Mesenchymal stem cell (in vitro differentiated cells and primary cell): Measurements from ENCODE around the gene ANKRD6.

Experiments
- DNase-seq: peaks from one replicate; pipeline ENCODE4 v3.0.0-alpha.2; 2013
- H2AFZ ChIP-seq: one replicate; pipeline ENCODE4 v1.6.1; 2013; ENCODE audit warnings: low read depth, mild to moderate bottlenecking, control low read depth, inconsistent platforms, low read length, moderate library complexity
- H2AK5ac ChIP-seq: 2 replicates; pipeline ENCODE4 v1.6.1; 2013; ENCODE audit warnings: low read length, moderate library complexity, mild to moderate bottlenecking, inconsistent platforms; ENCODE audit not compliant: severe bottlenecking
- H2BK120ac ChIP-seq: one replicate; pipeline ENCODE4 v1.6.1; 2013; ENCODE audit warnings: low read depth, mild to moderate bottlenecking, inconsistent platforms, low read length, moderate library complexity
- H2BK12ac ChIP-seq, 2 experiments: one replicate each; pipeline ENCODE4 v1.6.1; 2013; ENCODE audit warnings: inconsistent platforms in 2 of 2, low read length in 2 of 2, mild to moderate bottlenecking in 2 of 2, moderate library complexity in 2 of 2, control low read depth in 1 of 2
- H2BK15ac ChIP-seq: one replicate; pipeline ENCODE4 v1.6.1; 2013; ENCODE audit warnings: mild to moderate bottlenecking, low read depth, inconsistent platforms; ENCODE audit not compliant: poor library complexity, severe bottlenecking
- H2BK5ac ChIP-seq: 2 replicates; pipeline ENCODE4 v1.6.1; 2013; ENCODE audit warnings: low read depth, mild to moderate bottlenecking, low read length, control low read depth, inconsistent platforms; ENCODE audit not compliant: poor library complexity, severe bottlenecking
- H3K14ac ChIP-seq, 2 experiments: one replicate each; pipeline ENCODE4 v1.6.1; 2013; ENCODE audit warnings: inconsistent platforms in 2 of 2, low read length in 2 of 2, control low read depth in 1 of 2, mild to moderate bottlenecking in 1 of 2, moderate library complexity in 1 of 2
- H3K18ac ChIP-seq, 2 experiments: one replicate each; pipeline ENCODE4 v1.6.1; 2013; ENCODE audit warnings: inconsistent platforms in 2 of 2, low read length in 2 of 2, control low read depth in 1 of 2, low read depth in 1 of 2, mild to moderate bottlenecking in 1 of 2
- H3K23ac ChIP-seq, 2 experiments: one replicate each; pipeline ENCODE4 v1.6.1; 2013; ENCODE audit warnings: inconsistent platforms in 2 of 2, low read length in 2 of 2, mild to moderate bottlenecking in 2 of 2, moderate library complexity in 2 of 2, control low read depth in 1 of 2
- H3K27ac ChIP-seq: 2 replicates; pipeline ENCODE4 v1.5.1; 2013; ENCODE audit warnings: mild to moderate bottlenecking, moderate library complexity, low read length, control low read depth, inconsistent platforms; ENCODE audit not compliant: poor library complexity, severe bottlenecking
- H3K27me3 ChIP-seq, 2 experiments: 2 replicates each; pipeline versions ENCODE4 v1.6.1 to v1.7.0; 2013; ENCODE audit warnings: low read length in 2 of 2, mild to moderate bottlenecking in 2 of 2, moderate library complexity in 2 of 2, control low read depth in 1 of 2, inconsistent platforms in 1 of 2; ENCODE audit not compliant: control insufficient read depth in 1 of 2, insufficient read depth in 1 of 2
- H3K36me3 ChIP-seq, 2 experiments: 2 replicates each; pipeline versions ENCODE4 v1.6.1 to v1.7.0; 2013; ENCODE audit warnings: low read length in 2 of 2, control low read depth in 1 of 2, inconsistent platforms in 1 of 2, low read depth in 1 of 2, mild to moderate bottlenecking in 1 of 2; ENCODE audit not compliant: insufficient read depth in 2 of 2, control insufficient read depth in 1 of 2
- H3K4ac ChIP-seq, 2 experiments: one replicate each; pipeline ENCODE4 v1.6.1; 2013; ENCODE audit warnings: inconsistent platforms in 2 of 2, low read length in 2 of 2, mild to moderate bottlenecking in 2 of 2, moderate library complexity in 2 of 2, control low read depth in 1 of 2, low read depth in 1 of 2
- H3K4me1 ChIP-seq: 2 replicates; pipeline ENCODE4 v1.6.1; 2013; ENCODE audit warnings: low read depth, low read length, control low read depth; ENCODE audit not compliant: control insufficient read depth, insufficient read depth
- H3K4me2 ChIP-seq: 2 replicates; pipeline ENCODE4 v1.6.1; 2013; ENCODE audit warnings: low read length, mild to moderate bottlenecking, inconsistent platforms; ENCODE audit not compliant: poor library complexity, severe bottlenecking
- H3K4me3 ChIP-seq, 2 experiments: 2 replicates each; pipeline versions ENCODE4 v1.5.1 to v1.7.0; 2013; ENCODE audit warnings: low read length in 2 of 2, mild to moderate bottlenecking in 2 of 2, control low read depth in 1 of 2, low read depth in 1 of 2; ENCODE audit not compliant: insufficient read depth in 1 of 2
- H3K79me1 ChIP-seq: replicated peaks from 2 replicates; pipeline ENCODE4 v1.6.1; 2013; ENCODE audit warnings: mild to moderate bottlenecking, control low read depth, low read length, inconsistent platforms; ENCODE audit not compliant: poor library complexity, severe bottlenecking
- H3K9ac ChIP-seq: 2 replicates; pipeline ENCODE4 v1.7.0; 2013; ENCODE audit warnings: mild to moderate bottlenecking, low read length, moderate library complexity
- H3K9me3 ChIP-seq: 2 replicates; pipeline ENCODE4 v1.7.0; 2013; ENCODE audit warnings: mild to moderate bottlenecking, low read length; ENCODE audit not compliant: control insufficient read depth
- H4K8ac ChIP-seq: one replicate; pipeline ENCODE4 v1.6.1; 2013; ENCODE audit warnings: inconsistent platforms, mild to moderate bottlenecking, low read length, moderate library complexity
- H4K91ac ChIP-seq: one replicate; pipeline ENCODE4 v1.6.1; 2013; ENCODE audit warnings: mild to moderate bottlenecking, low read length, inconsistent platforms
- WGBS: methylation state at CpG from one replicate; pipeline ENCODE4 v1.1.7; 2013; ENCODE audit warnings: mixed read lengths; 5-methylcytosine and 5-hydroxymethylcytosine counted together

ANKRD6 gene

GRCh38 chr6:89462503-89462902 lies 29.6 kb downstream of the ANKRD6 start:
- no peak overlapping the region for H4K8ac ChIP-seq
- no peak for DNase-seq
- H4K91ac ChIP-seq: no peak overlapping the region
- no peak overlapping the region for H3K14ac ChIP-seq
- H3K9ac ChIP-seq: no peak overlapping the region
- no peak overlapping the region for H3K4me2 ChIP-seq
- H3K27me3 ChIP-seq: no peaks in the 10 kb centered on the region
- no peaks in the 10 kb centered on the region for H3K79me1 ChIP-seq
- no peak overlapping the region for H2AK5ac ChIP-seq
- no peak overlapping the region for H3K4ac ChIP-seq
- H2BK15ac ChIP-seq: no peak overlapping the region
- H2BK5ac ChIP-seq: no peak overlapping the region
- H3K27ac ChIP-seq: no peak overlapping the region
- H3K23ac ChIP-seq: no peak overlapping the region
- H3K36me3 ChIP-seq: no peaks in the 10 kb centered on the region
- H3K18ac ChIP-seq: no peak overlapping the region
- no peak overlapping the region for H2BK120ac ChIP-seq
- H2BK12ac ChIP-seq: no peak overlapping the region
- no peak overlapping the region for H2AFZ ChIP-seq
- H3K9me3 ChIP-seq: no peaks in the 10 kb centered on the region
- no peak overlapping the region for H3K4me3 ChIP-seq
- WGBS: no CpG with 5 or more reads among the region's 2 CpGs
- no peaks in the 10 kb centered on the region for H3K4me1 ChIP-seq

GRCh38 chr6:89464295-89464694 lies 31.3 kb downstream of the ANKRD6 start:
- H3K23ac ChIP-seq: no peak overlapping the region
- no peaks in the 10 kb centered on the region for H3K9me3 ChIP-seq
- H3K14ac ChIP-seq: no peak overlapping the region
- no peak for DNase-seq
- H3K79me1 ChIP-seq: no peaks in the 10 kb centered on the region
- no peak overlapping the region for H2BK120ac ChIP-seq
- no peak overlapping the region for H2BK15ac ChIP-seq
- no peak overlapping the region for H2BK5ac ChIP-seq
- H3K36me3 ChIP-seq: no peaks in the 10 kb centered on the region
- peaks cover 0 to 2% of the 10 kb centered on the region in 2 experiments for H3K27me3 ChIP-seq
- H4K8ac ChIP-seq: no peak overlapping the region
- no peak overlapping the region for H3K4me2 ChIP-seq
- H3K9ac ChIP-seq: no peak overlapping the region
- no peak overlapping the region for H2BK12ac ChIP-seq
- H4K91ac ChIP-seq: no peak overlapping the region
- H3K4me3 ChIP-seq: no peak overlapping the region
- H2AK5ac ChIP-seq: no peak overlapping the region
- H2AFZ ChIP-seq: no peak overlapping the region
- no peak overlapping the region for H3K27ac ChIP-seq
- H3K18ac ChIP-seq: no peak overlapping the region
- H3K4ac ChIP-seq: no peak overlapping the region
- no peaks in the 10 kb centered on the region for H3K4me1 ChIP-seq
- 88% methylated on average over 2 of the region's 2 CpGs for WGBS

GRCh38 chr6:89467437-89467836 lies 34.5 kb downstream of the ANKRD6 start:
- Histone ChIP-seq H2BK15ac (no peak overlapping the region), H3K23ac (no peak overlapping the region), H2AFZ (no peak overlapping the region), H3K4me3 (no peak overlapping the region), H4K91ac (no peak overlapping the region), H3K36me3 (no peaks in the 10 kb centered on the region), H3K4ac (no peak overlapping the region), H2BK120ac (no peak overlapping the region), H2AK5ac (no peak overlapping the region), H2BK5ac (no peak overlapping the region), H2BK12ac (no peak overlapping the region), H3K27ac (no peak overlapping the region), H3K27me3 (peaks cover 0 to 6% of the 10 kb centered on the region in 2 experiments), H3K79me1 (no peaks in the 10 kb centered on the region), H3K14ac (no peak overlapping the region), H3K9me3 (no peaks in the 10 kb centered on the region), H3K9ac (no peak overlapping the region), H4K8ac (no peak overlapping the region), H3K4me1 (no peaks in the 10 kb centered on the region), H3K4me2 (no peak overlapping the region), H3K18ac (no peak overlapping the region)
- WGBS: no CpG with 5 or more reads among the region's 1 CpG
- DNase-seq: no peak

GRCh38 chr6:89468998-89469397 lies 36.0 kb downstream of the ANKRD6 start:
- Histone ChIP-seq H3K79me1 (no peaks in the 10 kb centered on the region), H3K4me1 (no peaks in the 10 kb centered on the region), H4K8ac (no peak overlapping the region), H2BK120ac (no peak overlapping the region), H3K4ac (no peak overlapping the region), H3K27ac (no peak overlapping the region), H3K36me3 (no peaks in the 10 kb centered on the region), H3K4me3 (no peak overlapping the region), H2AFZ (no peak overlapping the region), H3K4me2 (no peak overlapping the region), H4K91ac (no peak overlapping the region), H3K9ac (no peak overlapping the region), H2BK5ac (no peak overlapping the region), H3K14ac (no peak overlapping the region), H3K27me3 (peaks cover 0 to 6% of the 10 kb centered on the region in 2 experiments), H3K23ac (no peak overlapping the region), H2BK12ac (no peak overlapping the region), H2BK15ac (no peak overlapping the region), H3K18ac (no peak overlapping the region), H2AK5ac (no peak overlapping the region), H3K9me3 (no peaks in the 10 kb centered on the region)
- DNase-seq: no peak
- 65% methylated on average over 1 of the region's 1 CpG for WGBS
